ENCODE data around the gene CCDC178.

- TF ChIP-seq CTCF (IDR thresholded peaks at IDR 0.05; ENCODE audit: insufficient read depth, low read length, poor library complexity, severe bottlenecking) (no peak), EZH2phosphoT487 (conservative IDR thresholded peaks at IDR 0.05; ENCODE audit: low read length) (no peak)
These were observed 511.3 kb downstream of the CCDC178 start for GRCh38 chr18:32929213-32929612.

Measured in SU-DHL-6 (cell line).